ENCODE results near the gene INHBA. TPM values are rescaled to one million over a fixed set of nuclear protein-coding genes. Genes with fewer than 3 reads are reported as not detected.

INHBA gene
- total and polyA plus RNA-seq, 2 donors (not counting 1 experiment from before 2014, with no cell fraction given): 15.0 to 108 TPM

DNA sequence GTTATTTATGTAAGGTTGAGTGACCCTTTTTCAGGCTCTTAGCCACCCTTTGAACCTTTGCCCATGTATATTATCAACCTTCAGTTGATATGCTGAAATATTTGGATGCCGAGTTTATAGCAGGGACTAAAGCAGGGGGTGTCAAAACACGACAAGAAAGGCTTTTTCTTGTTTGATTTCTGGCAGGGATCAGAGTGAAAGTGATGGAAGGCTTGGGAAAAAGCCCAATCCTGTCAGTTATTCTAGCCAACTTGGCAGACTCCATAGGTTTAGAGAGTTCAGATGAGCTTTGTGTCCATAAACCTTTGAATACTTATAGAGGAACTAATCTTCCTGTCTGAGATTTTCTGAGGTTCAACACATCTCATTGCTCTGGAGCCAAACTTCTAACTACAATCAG lies 47.5 kb downstream of the INHBA start:
- Histone ChIP-seq H3K27me3 (ENCODE audit: control insufficient read depth, insufficient read depth, low read length) (no peaks in the 10 kb centered on the region), H3K36me3 (ENCODE audit: control insufficient read depth, insufficient read depth, low read length) (no peaks in the 10 kb centered on the region), H3K9ac (ENCODE audit: insufficient read depth, low read length) (no peak overlapping the region), H4K20me1 (ENCODE audit: control insufficient read depth, extremely low read depth, insufficient read depth, low read length) (no peaks in the 10 kb centered on the region), H2AFZ (ENCODE audit: low read length) (no peak overlapping the region), H3K4me2 (ENCODE audit: extremely low read depth, insufficient read depth, low read length) (no peak overlapping the region), H3K4me1 (ENCODE audit: control insufficient read depth, extremely low read depth, insufficient read depth, low read length) (no peaks in the 10 kb centered on the region), H3K4me3 (replicated peaks in 1 of 4; ENCODE audit: control extremely low read depth in 1 of 4, insufficient read depth in 1 of 4, low read depth in 3 of 4, low read length in 4 of 4) (no peak overlapping the region), H3K9me3 (ENCODE audit: control insufficient read depth, insufficient read depth, low read depth, low read length) (no peaks in the 10 kb centered on the region), H3K79me2 (ENCODE audit: control insufficient read depth, insufficient read depth, low read length) (no peaks in the 10 kb centered on the region), H3K27ac (ENCODE audit: insufficient read depth, low read length) (no peak overlapping the region)
- TF ChIP-seq, protein P1, sequence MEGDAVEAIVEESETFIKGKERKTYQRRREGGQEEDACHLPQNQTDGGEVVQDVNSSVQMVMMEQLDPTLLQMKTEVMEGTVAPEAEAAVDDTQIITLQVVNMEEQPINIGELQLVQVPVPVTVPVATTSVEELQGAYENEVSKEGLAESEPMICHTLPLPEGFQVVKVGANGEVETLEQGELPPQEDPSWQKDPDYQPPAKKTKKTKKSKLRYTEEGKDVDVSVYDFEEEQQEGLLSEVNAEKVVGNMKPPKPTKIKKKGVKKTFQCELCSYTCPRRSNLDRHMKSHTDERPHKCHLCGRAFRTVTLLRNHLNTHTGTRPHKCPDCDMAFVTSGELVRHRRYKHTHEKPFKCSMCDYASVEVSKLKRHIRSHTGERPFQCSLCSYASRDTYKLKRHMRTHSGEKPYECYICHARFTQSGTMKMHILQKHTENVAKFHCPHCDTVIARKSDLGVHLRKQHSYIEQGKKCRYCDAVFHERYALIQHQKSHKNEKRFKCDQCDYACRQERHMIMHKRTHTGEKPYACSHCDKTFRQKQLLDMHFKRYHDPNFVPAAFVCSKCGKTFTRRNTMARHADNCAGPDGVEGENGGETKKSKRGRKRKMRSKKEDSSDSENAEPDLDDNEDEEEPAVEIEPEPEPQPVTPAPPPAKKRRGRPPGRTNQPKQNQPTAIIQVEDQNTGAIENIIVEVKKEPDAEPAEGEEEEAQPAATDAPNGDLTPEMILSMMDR (conservative IDR thresholded peaks at IDR 0.05 in 1 of 2, IDR thresholded peaks at IDR 0.05 in 1 of 2; ENCODE audit: low read depth in 1 of 2, low read length in 2 of 2): no peak
- no peak for TF ChIP-seq EZH2 (IDR thresholded peaks at IDR 0.05; ENCODE audit: low read length, missing control alignments)
- DNase-seq (ENCODE audit: low read depth in 2 of 2): no peak

DNA sequence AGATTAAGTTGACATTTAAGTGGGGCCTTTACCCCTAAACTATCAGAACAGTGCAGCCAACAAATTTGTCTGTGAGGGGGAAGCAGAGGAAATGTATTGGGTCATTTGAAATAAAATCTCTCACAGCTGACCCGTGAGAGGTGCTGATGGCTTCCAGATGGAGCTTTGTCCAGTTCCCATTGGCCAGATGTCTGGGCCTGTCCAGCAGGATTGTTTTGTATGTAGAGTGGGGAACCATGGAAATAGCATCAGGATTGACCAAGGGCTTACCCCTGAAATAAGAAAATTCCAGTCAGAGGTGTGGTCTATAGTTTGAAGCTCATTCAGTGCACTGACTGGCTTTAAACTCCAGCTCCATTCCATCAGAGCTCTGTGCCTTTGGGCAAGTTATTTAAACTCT lies 50.6 kb downstream of the INHBA start:
- H4K20me1 ChIP-seq (ENCODE audit: control insufficient read depth, extremely low read depth, insufficient read depth, low read length): no peaks in the 10 kb centered on the region
- H3K36me3 ChIP-seq (ENCODE audit: control insufficient read depth, insufficient read depth, low read length): no peaks in the 10 kb centered on the region
- no peaks in the 10 kb centered on the region for H3K27me3 ChIP-seq (ENCODE audit: control insufficient read depth, insufficient read depth, low read length)
- no peak overlapping the region for H3K9ac ChIP-seq (ENCODE audit: insufficient read depth, low read length)
- H3K4me2 ChIP-seq (ENCODE audit: extremely low read depth, insufficient read depth, low read length): no peak overlapping the region
- TF ChIP-seq, protein P1 (conservative IDR thresholded peaks at IDR 0.05 in 1 of 2, IDR thresholded peaks at IDR 0.05 in 1 of 2; ENCODE audit: low read depth in 1 of 2, low read length in 2 of 2): no peak
- no peak for TF ChIP-seq EZH2 (IDR thresholded peaks at IDR 0.05; ENCODE audit: low read length, missing control alignments)
- no peaks in the 10 kb centered on the region for H3K9me3 ChIP-seq (ENCODE audit: control insufficient read depth, insufficient read depth, low read depth, low read length)
- H3K27ac ChIP-seq (ENCODE audit: insufficient read depth, low read length): no peak overlapping the region
- no peak overlapping the region for H2AFZ ChIP-seq (ENCODE audit: low read length)
- no peaks in the 10 kb centered on the region for H3K79me2 ChIP-seq (ENCODE audit: control insufficient read depth, insufficient read depth, low read length)
- no peak overlapping the region for H3K4me3 ChIP-seq (replicated peaks in 1 of 4; ENCODE audit: control extremely low read depth in 1 of 4, insufficient read depth in 1 of 4, low read depth in 3 of 4, low read length in 4 of 4)
- no peaks in the 10 kb centered on the region for H3K4me1 ChIP-seq (ENCODE audit: control insufficient read depth, extremely low read depth, insufficient read depth, low read length)
- DNase-seq (ENCODE audit: low read depth in 2 of 2): peak in 1 of 2 donors; percentile 27

DNA sequence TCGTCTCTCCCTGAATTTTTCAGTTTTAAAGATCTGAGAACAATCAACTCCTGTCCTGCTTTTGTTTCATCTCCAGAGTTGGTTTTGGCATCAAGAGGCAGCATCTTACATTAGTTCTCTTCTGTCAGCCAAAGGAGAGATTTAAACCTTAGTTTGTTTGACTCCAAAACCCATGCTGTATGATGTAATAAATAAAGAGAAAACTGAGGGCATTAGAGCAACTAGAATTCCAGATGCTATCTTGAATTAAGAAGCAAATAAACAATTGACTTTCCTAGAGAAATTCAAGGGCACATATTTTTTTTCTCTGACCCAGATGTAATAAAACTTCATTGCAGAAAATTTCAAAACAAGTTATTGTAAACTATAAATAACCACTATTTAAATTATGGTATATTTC lies 54.4 kb downstream of the INHBA start:
- H3K27ac ChIP-seq (ENCODE audit: insufficient read depth, low read length): no peak overlapping the region
- H3K9ac ChIP-seq (ENCODE audit: insufficient read depth, low read length): no peak overlapping the region
- H3K4me1 ChIP-seq (ENCODE audit: control insufficient read depth, extremely low read depth, insufficient read depth, low read length): no peaks in the 10 kb centered on the region
- no peaks in the 10 kb centered on the region for H3K27me3 ChIP-seq (ENCODE audit: control insufficient read depth, insufficient read depth, low read length)
- no peak overlapping the region for H3K4me2 ChIP-seq (ENCODE audit: extremely low read depth, insufficient read depth, low read length)
- no peaks in the 10 kb centered on the region for H3K9me3 ChIP-seq (ENCODE audit: control insufficient read depth, insufficient read depth, low read depth, low read length)
- H2AFZ ChIP-seq (ENCODE audit: low read length): no peak overlapping the region
- TF ChIP-seq, protein P1 (conservative IDR thresholded peaks at IDR 0.05 in 1 of 2, IDR thresholded peaks at IDR 0.05 in 1 of 2; ENCODE audit: low read depth in 1 of 2, low read length in 2 of 2): no peak
- no peak for TF ChIP-seq EZH2 (IDR thresholded peaks at IDR 0.05; ENCODE audit: low read length, missing control alignments)
- no peak for DNase-seq (ENCODE audit: low read depth in 2 of 2)
- no peaks in the 10 kb centered on the region for H3K79me2 ChIP-seq (ENCODE audit: control insufficient read depth, insufficient read depth, low read length)
- no peak overlapping the region for H3K4me3 ChIP-seq (replicated peaks in 1 of 4; ENCODE audit: control extremely low read depth in 1 of 4, insufficient read depth in 1 of 4, low read depth in 3 of 4, low read length in 4 of 4)
- no peaks in the 10 kb centered on the region for H4K20me1 ChIP-seq (ENCODE audit: control insufficient read depth, extremely low read depth, insufficient read depth, low read length)
- H3K36me3 ChIP-seq (ENCODE audit: control insufficient read depth, insufficient read depth, low read length): no peaks in the 10 kb centered on the region
